ENCODE results near the gene CDHR1. TPM values are rescaled to one million over a fixed set of nuclear protein-coding genes. Genes with fewer than 3 reads are reported as not detected.

Gene CDHR1
- polyA plus RNA-seq, 1 of the 3 experiments (the other 2 are of a cell fraction) = 0.02 TPM

GRCh38 chr10:84158550-84158949 is 35.8 kb upstream of the CDHR1 start:
- Histone ChIP-seq H3K4me2 (no peak overlapping the region), H3K27me3 (ENCODE audit: insufficient read depth) (no peaks in the 10 kb centered on the region), H3K79me2 (ENCODE audit: insufficient read depth) (no peaks in the 10 kb centered on the region), H3K4me1 (ENCODE audit: control insufficient read depth in 1 of 2, insufficient read depth in 2 of 2, low read depth in 1 of 2, low read length in 1 of 2) (no peaks in the 10 kb centered on the region), H4K20me1 (ENCODE audit: insufficient read depth) (no peaks in the 10 kb centered on the region), H2AFZ (ENCODE audit: low read depth) (no peak overlapping the region), H3K4me3 (ENCODE audit: low read depth in 2 of 2, low read length in 1 of 2) (no peak overlapping the region), H3K9me2 (no peaks in the 10 kb centered on the region), H3K9me3 (no peaks in the 10 kb centered on the region), H3F3A (replicated peaks; ENCODE audit: insufficient read depth) (no peaks in the 10 kb centered on the region), H3K36me3 (replicated peaks in 1 of 2; ENCODE audit: control insufficient read depth in 1 of 2, insufficient read depth in 2 of 2, low read length in 1 of 2) (peaks cover 11 to 20% of the 10 kb centered on the region in 2 experiments), H3K27ac (ENCODE audit: low read depth in 2 of 2, low read length in 1 of 2) (no peak overlapping the region), H3K9ac (no peak overlapping the region)
- ChIA-PET CTCF (interaction anchor here (1.2 to 4.2 kb wide), 2 partner anchors 11 to 18 kb away, joined by 4 to 27 read pairs; no protein-coding TSS in a partner anchor), POLR2A (no interaction called here)
- DNase-seq = no peak
- TF ChIP-seq TCF12 (IDR thresholded peaks at IDR 0.05) (no peak), SIN3A (IDR thresholded peaks at IDR 0.05; ENCODE audit: borderline replicate concordance, low read depth, low read length) (no peak), FOXM1 (IDR thresholded peaks at IDR 0.05; ENCODE audit: low read depth) (no peak), CHD2 (IDR thresholded peaks at IDR 0.05; ENCODE audit: low read length, partially characterized antibody) (no peak), JUND (IDR thresholded peaks at IDR 0.05) (no peak), ELF1 (IDR thresholded peaks at IDR 0.05) (no peak)
- WGBS (ENCODE audit: low lambda C conversion rate) = 78% methylated on average over 4 of the region's 4 CpGs

GRCh38 chr10:84159076-84159685 is 35.2 kb upstream of the CDHR1 start:
- H3K9me2 ChIP-seq = no peaks in the 10 kb centered on the region
- H3F3A ChIP-seq (replicated peaks; ENCODE audit: insufficient read depth) = no peaks in the 10 kb centered on the region
- H4K20me1 ChIP-seq (ENCODE audit: insufficient read depth) = no peaks in the 10 kb centered on the region
- no peak for DNase-seq
- POLR2A ChIA-PET = no interaction called here
- H3K4me3 ChIP-seq (ENCODE audit: low read depth in 2 of 2, low read length in 1 of 2) = no peak overlapping the region
- TF ChIP-seq TCF12 (IDR thresholded peaks at IDR 0.05) (no peak), SIN3A (IDR thresholded peaks at IDR 0.05; ENCODE audit: borderline replicate concordance, low read depth, low read length) (no peak), FOSL2 (IDR thresholded peaks at IDR 0.05; ENCODE audit: borderline replicate concordance, low read depth) (no peak), RAD21 (IDR thresholded peaks at IDR 0.05; ENCODE audit: low read length) (no peak), CHD2 (IDR thresholded peaks at IDR 0.05; ENCODE audit: low read length, partially characterized antibody) (no peak), MAX (IDR thresholded peaks at IDR 0.05; ENCODE audit: low read depth) (no peak), FOXM1 (IDR thresholded peaks at IDR 0.05; ENCODE audit: low read depth) (no peak), YY1 (IDR thresholded peaks at IDR 0.05; ENCODE audit: low read depth) (no peak), NRF1 (IDR thresholded peaks at IDR 0.05; ENCODE audit: low read depth, low read length) (no peak), USF2 (IDR thresholded peaks at IDR 0.05; ENCODE audit: borderline replicate concordance, low read depth, low read length) (no peak), GABPA (IDR thresholded peaks at IDR 0.05; ENCODE audit: low read depth) (no peak)
- no peaks in the 10 kb centered on the region for H3K27me3 ChIP-seq (ENCODE audit: insufficient read depth)
- H3K9me3 ChIP-seq = no peaks in the 10 kb centered on the region
- no peak overlapping the region for H3K9ac ChIP-seq
- no peak overlapping the region for H2AFZ ChIP-seq (ENCODE audit: low read depth)
- 56% methylated on average over 8 of the region's 9 CpGs for WGBS (ENCODE audit: low lambda C conversion rate)
- CTCF ChIA-PET = interaction anchor here (1.2 to 4.2 kb wide), 2 partner anchors 11 to 19 kb away, joined by 4 to 27 read pairs; no protein-coding TSS in a partner anchor
- H3K79me2 ChIP-seq (ENCODE audit: insufficient read depth) = no peaks in the 10 kb centered on the region
- peaks cover 6 to 14% of the 10 kb centered on the region in 2 experiments for H3K36me3 ChIP-seq (replicated peaks in 1 of 2; ENCODE audit: control insufficient read depth in 1 of 2, insufficient read depth in 2 of 2, low read length in 1 of 2)
- no peak overlapping the region for H3K27ac ChIP-seq (ENCODE audit: low read depth in 2 of 2, low read length in 1 of 2)
- no peak overlapping the region for H3K4me2 ChIP-seq
- H3K4me1 ChIP-seq (ENCODE audit: control insufficient read depth in 1 of 2, insufficient read depth in 2 of 2, low read depth in 1 of 2, low read length in 1 of 2) = no peaks in the 10 kb centered on the region

Data from SK-N-SH (cell line).